Measurements from ENCODE around the gene TRIM54. TPM values are rescaled to one million over a fixed set of nuclear protein-coding genes. Genes with fewer than 3 reads are reported as not detected.

The TRIM54 gene
- total and polyA plus RNA-seq, 4 donors, result 0.03 TPM; not detected in 3

DNA sequence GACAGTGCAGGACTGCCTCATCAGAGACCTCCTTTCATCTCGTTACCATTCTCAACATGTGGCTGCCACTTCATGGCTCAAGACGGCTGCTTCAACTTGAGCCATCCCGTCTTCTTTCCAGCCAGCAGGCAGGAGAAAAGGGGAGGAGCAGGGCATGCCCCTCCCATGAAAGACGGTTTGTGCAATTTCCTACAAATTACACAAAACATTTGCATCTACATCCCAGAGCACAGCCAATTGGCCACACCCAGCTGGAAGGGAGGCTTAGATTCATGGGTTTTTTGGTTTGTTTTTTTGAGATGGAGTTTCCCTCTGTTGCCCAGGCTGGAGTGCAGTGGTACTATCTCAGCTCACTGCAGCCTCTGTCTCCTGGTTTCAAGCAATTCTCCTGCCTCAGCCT is 14.3 kb downstream of the TRIM54 start:
- Histone ChIP-seq H3K9me3 (ENCODE audit: control insufficient read depth in 4 of 4, low read length in 3 of 4) (no peaks in the 10 kb centered on the region), H3K27me3 (ENCODE audit: control insufficient read depth in 4 of 4, insufficient read depth in 4 of 4, low read length in 3 of 4) (no peaks in the 10 kb centered on the region), H3K4me3 (ENCODE audit: low read depth in 1 of 3, low read length in 3 of 3) (no peak overlapping the region), H3K27ac (ENCODE audit: low read depth in 1 of 2, low read length in 2 of 2) (no peak overlapping the region), H3K4me1 (ENCODE audit: control insufficient read depth in 4 of 4, insufficient read depth in 4 of 4, low read length in 3 of 4) (peaks cover 2 to 11% (median 7%) of the 10 kb centered on the region in 4 donors), H3K9ac (ENCODE audit: low read depth in 1 of 2, low read length in 2 of 2) (no peak overlapping the region), H3K36me3 (ENCODE audit: control insufficient read depth in 4 of 4, insufficient read depth in 3 of 4, low read depth in 1 of 4, low read length in 3 of 4) (no peaks in the 10 kb centered on the region)
- 70% methylated on average over 4 of the region's 4 CpGs for WGBS
- TF ChIP-seq FOXA2 (IDR thresholded peaks at IDR 0.05) (no peak), HNF4A (conservative IDR thresholded peaks at IDR 0.05) (no peak), HNF4G (IDR thresholded peaks at IDR 0.05) (no peak), YY1 (IDR thresholded peaks at IDR 0.05) (no peak), SP1 (IDR thresholded peaks at IDR 0.05) (no peak), TAF1 (conservative IDR thresholded peaks at IDR 0.05) (no peak), RXRA (IDR thresholded peaks at IDR 0.05) (no peak), EGR1 (IDR thresholded peaks at IDR 0.05; ENCODE audit: low read depth in 2 of 2) (no peak), FOXA1 (IDR thresholded peaks at IDR 0.05) (no peak), JUND (IDR thresholded peaks at IDR 0.05) (no peak), NR2F2 (IDR thresholded peaks at IDR 0.05) (no peak), RAD21 (IDR thresholded peaks at IDR 0.05) (no peak)
- TF ChIP-seq, protein P1, sequence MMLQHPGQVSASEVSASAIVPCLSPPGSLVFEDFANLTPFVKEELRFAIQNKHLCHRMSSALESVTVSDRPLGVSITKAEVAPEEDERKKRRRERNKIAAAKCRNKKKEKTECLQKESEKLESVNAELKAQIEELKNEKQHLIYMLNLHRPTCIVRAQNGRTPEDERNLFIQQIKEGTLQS (IDR thresholded peaks at IDR 0.05), result no peak
- TF ChIP-seq, protein P2, sequence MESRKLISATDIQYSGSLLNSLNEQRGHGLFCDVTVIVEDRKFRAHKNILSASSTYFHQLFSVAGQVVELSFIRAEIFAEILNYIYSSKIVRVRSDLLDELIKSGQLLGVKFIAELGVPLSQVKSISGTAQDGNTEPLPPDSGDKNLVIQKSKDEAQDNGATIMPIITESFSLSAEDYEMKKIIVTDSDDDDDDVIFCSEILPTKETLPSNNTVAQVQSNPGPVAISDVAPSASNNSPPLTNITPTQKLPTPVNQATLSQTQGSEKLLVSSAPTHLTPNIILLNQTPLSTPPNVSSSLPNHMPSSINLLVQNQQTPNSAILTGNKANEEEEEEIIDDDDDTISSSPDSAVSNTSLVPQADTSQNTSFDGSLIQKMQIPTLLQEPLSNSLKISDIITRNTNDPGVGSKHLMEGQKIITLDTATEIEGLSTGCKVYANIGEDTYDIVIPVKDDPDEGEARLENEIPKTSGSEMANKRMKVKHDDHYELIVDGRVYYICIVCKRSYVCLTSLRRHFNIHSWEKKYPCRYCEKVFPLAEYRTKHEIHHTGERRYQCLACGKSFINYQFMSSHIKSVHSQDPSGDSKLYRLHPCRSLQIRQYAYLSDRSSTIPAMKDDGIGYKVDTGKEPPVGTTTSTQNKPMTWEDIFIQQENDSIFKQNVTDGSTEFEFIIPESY (IDR thresholded peaks at IDR 0.05), result no peak
- TF ChIP-seq, protein P3, sequence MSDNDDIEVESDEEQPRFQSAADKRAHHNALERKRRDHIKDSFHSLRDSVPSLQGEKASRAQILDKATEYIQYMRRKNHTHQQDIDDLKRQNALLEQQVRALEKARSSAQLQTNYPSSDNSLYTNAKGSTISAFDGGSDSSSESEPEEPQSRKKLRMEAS (IDR thresholded peaks at IDR 0.05), result no peak
- TF ChIP-seq, protein P4, sequence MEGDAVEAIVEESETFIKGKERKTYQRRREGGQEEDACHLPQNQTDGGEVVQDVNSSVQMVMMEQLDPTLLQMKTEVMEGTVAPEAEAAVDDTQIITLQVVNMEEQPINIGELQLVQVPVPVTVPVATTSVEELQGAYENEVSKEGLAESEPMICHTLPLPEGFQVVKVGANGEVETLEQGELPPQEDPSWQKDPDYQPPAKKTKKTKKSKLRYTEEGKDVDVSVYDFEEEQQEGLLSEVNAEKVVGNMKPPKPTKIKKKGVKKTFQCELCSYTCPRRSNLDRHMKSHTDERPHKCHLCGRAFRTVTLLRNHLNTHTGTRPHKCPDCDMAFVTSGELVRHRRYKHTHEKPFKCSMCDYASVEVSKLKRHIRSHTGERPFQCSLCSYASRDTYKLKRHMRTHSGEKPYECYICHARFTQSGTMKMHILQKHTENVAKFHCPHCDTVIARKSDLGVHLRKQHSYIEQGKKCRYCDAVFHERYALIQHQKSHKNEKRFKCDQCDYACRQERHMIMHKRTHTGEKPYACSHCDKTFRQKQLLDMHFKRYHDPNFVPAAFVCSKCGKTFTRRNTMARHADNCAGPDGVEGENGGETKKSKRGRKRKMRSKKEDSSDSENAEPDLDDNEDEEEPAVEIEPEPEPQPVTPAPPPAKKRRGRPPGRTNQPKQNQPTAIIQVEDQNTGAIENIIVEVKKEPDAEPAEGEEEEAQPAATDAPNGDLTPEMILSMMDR (IDR thresholded peaks at IDR 0.05; ENCODE audit: low read depth, low read length, missing input control), result no peak
- TF ChIP-seq, protein P5, sequence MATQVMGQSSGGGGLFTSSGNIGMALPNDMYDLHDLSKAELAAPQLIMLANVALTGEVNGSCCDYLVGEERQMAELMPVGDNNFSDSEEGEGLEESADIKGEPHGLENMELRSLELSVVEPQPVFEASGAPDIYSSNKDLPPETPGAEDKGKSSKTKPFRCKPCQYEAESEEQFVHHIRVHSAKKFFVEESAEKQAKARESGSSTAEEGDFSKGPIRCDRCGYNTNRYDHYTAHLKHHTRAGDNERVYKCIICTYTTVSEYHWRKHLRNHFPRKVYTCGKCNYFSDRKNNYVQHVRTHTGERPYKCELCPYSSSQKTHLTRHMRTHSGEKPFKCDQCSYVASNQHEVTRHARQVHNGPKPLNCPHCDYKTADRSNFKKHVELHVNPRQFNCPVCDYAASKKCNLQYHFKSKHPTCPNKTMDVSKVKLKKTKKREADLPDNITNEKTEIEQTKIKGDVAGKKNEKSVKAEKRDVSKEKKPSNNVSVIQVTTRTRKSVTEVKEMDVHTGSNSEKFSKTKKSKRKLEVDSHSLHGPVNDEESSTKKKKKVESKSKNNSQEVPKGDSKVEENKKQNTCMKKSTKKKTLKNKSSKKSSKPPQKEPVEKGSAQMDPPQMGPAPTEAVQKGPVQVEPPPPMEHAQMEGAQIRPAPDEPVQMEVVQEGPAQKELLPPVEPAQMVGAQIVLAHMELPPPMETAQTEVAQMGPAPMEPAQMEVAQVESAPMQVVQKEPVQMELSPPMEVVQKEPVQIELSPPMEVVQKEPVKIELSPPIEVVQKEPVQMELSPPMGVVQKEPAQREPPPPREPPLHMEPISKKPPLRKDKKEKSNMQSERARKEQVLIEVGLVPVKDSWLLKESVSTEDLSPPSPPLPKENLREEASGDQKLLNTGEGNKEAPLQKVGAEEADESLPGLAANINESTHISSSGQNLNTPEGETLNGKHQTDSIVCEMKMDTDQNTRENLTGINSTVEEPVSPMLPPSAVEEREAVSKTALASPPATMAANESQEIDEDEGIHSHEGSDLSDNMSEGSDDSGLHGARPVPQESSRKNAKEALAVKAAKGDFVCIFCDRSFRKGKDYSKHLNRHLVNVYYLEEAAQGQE (IDR thresholded peaks at IDR 0.05), result no peak
- DNase-seq (ENCODE audit: low spot score), result no peak

DNA sequence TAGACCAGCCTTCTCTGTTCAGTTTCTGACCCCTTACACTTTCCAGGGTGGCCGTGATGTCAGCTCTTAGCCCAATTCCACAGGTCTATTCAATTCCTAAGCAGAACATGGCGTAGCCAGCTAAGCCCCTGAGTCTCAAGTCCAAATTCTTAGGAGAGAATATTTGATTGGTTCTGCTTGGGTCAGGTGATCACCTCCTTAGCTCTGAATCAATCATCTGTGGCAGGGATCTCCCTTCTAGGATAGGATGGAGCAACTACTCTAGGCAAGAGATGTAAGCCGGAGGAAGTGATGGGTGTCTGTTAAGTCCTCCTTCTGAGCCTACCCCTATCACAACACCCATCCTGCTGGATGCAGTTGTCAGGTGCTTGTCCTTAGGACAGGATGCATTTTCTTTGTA is 15.0 kb downstream of the TRIM54 start:
- Histone ChIP-seq H3K4me1 (ENCODE audit: control insufficient read depth in 4 of 4, insufficient read depth in 4 of 4, low read length in 3 of 4) (peaks cover 0 to 11% (median 7%) of the 10 kb centered on the region in 4 donors), H3K4me3 (ENCODE audit: low read depth in 1 of 3, low read length in 3 of 3) (no peak overlapping the region), H3K9ac (ENCODE audit: low read depth in 1 of 2, low read length in 2 of 2) (no peak overlapping the region), H3K36me3 (ENCODE audit: control insufficient read depth in 4 of 4, insufficient read depth in 3 of 4, low read depth in 1 of 4, low read length in 3 of 4) (no peaks in the 10 kb centered on the region), H3K27me3 (ENCODE audit: control insufficient read depth in 4 of 4, insufficient read depth in 4 of 4, low read length in 3 of 4) (no peaks in the 10 kb centered on the region), H3K9me3 (ENCODE audit: control insufficient read depth in 4 of 4, low read length in 3 of 4) (no peaks in the 10 kb centered on the region), H3K27ac (ENCODE audit: low read depth in 1 of 2, low read length in 2 of 2) (no peak overlapping the region)
- TF ChIP-seq NR2F2 (IDR thresholded peaks at IDR 0.05), result no peak
- TF ChIP-seq, protein P1 (IDR thresholded peaks at IDR 0.05), result no peak
- TF ChIP-seq, protein P5 (IDR thresholded peaks at IDR 0.05), result no peak
- no peak for TF ChIP-seq RXRA (IDR thresholded peaks at IDR 0.05)
- TF ChIP-seq GABPA (IDR thresholded peaks at IDR 0.05 in 1 of 2, conservative IDR thresholded peaks at IDR 0.05 in 1 of 2), result no peak
- TF ChIP-seq, protein P3 (IDR thresholded peaks at IDR 0.05), result no peak
- DNase-seq (ENCODE audit: low spot score), result no peak
- 93% methylated on average over 3 of the region's 3 CpGs for WGBS
